ENCODE data around the gene NIPAL3. TPM values are rescaled to one million over a fixed set of nuclear protein-coding genes. Genes with fewer than 3 reads are reported as not detected.

NIPAL3 gene
- total and polyA plus RNA-seq, 9 donors: 4.4 to 22.3 (median 13.1) TPM

- Histone ChIP-seq H3K9me3 (no peaks in the 10 kb centered on the region), H3K4me1 (ENCODE audit: insufficient read depth) (no peaks in the 10 kb centered on the region), H3K4me3 (no peak overlapping the region), H3K36me3 (no peaks in the 10 kb centered on the region), H3K27ac (no peak overlapping the region), H3K27me3 (no peaks in the 10 kb centered on the region)
- DNase-seq: no peak
- intact Hi-C loops (cut with DNase I): loop anchor here in 2 of 4 donors (5.0 kb wide), 2 partner anchors 184 to 189 kb away; no protein-coding TSS in a partner anchor
- TF ChIP-seq EP300 (IDR thresholded peaks at IDR 0.05): no peak
- TF ChIP-seq POLR2A (IDR thresholded peaks at IDR 0.05): no peak
- no peak for TF ChIP-seq CTCF (IDR thresholded peaks at IDR 0.05)
- 82 to 92% (median 87%) methylated on average over 9 of the region's 9 CpGs for WGBS, 3 donors
Measured at GRCh38 chr1:24386241-24386640, 29.4 kb upstream of the NIPAL3 start.

DNA sequence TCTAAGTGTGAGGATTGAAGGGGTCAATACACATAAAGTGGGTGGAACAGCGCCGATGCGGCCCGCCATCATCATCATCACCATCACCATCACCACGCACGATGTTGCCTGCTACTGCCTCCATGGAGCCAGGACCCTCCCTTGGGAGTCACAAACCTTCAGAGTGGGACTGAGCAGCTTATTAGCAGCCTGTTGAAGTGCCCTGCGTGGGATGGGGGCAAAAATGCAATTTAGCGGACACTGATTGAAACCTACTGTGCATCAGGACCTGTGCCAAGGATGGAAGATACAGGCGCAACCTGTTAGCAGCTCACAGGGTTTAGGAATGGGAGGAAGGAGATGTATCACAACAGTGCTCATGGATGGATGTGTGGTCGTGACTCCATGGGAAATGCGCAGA is 28.7 kb upstream of the NIPAL3 start:
- H3K27me3 ChIP-seq: no peaks in the 10 kb centered on the region
- no peak for DNase-seq
- no peaks in the 10 kb centered on the region for H3K9me3 ChIP-seq
- no peak overlapping the region for H3K4me3 ChIP-seq
- intact Hi-C loops (cut with DNase I): loop anchor here in 2 of 4 donors (5.0 kb wide), 2 partner anchors 185 to 190 kb away; no protein-coding TSS in a partner anchor
- H3K27ac ChIP-seq: no peak overlapping the region
- TF ChIP-seq CTCF (IDR thresholded peaks at IDR 0.05) (no peak), EP300 (IDR thresholded peaks at IDR 0.05) (no peak)
- no peaks in the 10 kb centered on the region for H3K4me1 ChIP-seq (ENCODE audit: insufficient read depth)
- 90 to 95% (median 93%) methylated on average over 11 of the region's 11 CpGs for WGBS, 3 donors
- H3K36me3 ChIP-seq: no peaks in the 10 kb centered on the region

DNA sequence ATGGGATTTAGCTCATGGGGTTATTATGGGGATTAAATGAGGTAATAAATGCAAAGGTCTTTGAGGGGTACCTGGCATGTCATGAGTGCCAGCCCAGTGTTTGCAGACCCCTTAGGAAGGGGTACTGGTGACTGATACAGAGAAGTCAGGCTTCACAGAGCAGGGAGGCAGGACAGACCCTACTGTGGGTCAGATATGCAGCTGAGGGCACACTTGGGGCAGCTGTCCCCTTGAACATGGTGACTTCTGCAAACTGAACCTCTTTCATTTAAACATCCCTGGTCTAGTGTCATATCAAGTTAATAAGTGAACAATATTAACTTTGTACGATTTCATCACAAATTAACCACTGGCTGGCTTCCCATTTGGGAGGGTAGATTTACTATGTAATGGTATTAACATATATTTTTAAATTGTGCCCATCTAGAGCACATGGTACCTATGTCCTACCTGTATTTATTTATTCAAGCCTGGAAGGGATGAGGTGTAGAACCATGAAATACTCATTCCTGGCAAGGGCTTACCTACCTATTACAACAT is 27.9 kb upstream of the NIPAL3 start:
- no peaks in the 10 kb centered on the region for H3K36me3 ChIP-seq
- 80 to 90% (median 85%) methylated on average over 1 of the region's 1 CpG for WGBS, 3 donors
- H3K4me1 ChIP-seq (ENCODE audit: insufficient read depth): no peaks in the 10 kb centered on the region
- no peak for DNase-seq
- intact Hi-C loops (cut with DNase I): loop anchor here in 2 of 4 donors (5.0 kb wide), 2 partner anchors 185 to 190 kb away; no protein-coding TSS in a partner anchor
- no peak overlapping the region for H3K27ac ChIP-seq
- no peaks in the 10 kb centered on the region for H3K27me3 ChIP-seq
- H3K4me3 ChIP-seq: no peak overlapping the region
- no peaks in the 10 kb centered on the region for H3K9me3 ChIP-seq
- TF ChIP-seq EP300 (IDR thresholded peaks at IDR 0.05) (no peak), CTCF (IDR thresholded peaks at IDR 0.05) (no peak), POLR2A (IDR thresholded peaks at IDR 0.05) (no peak)

GRCh38 chr1:24388331-24388885 is 27.2 kb upstream of the NIPAL3 start:
- no peak for DNase-seq
- Histone ChIP-seq H3K4me1 (ENCODE audit: insufficient read depth) (no peaks in the 10 kb centered on the region), H3K36me3 (no peaks in the 10 kb centered on the region), H3K27ac (no peak overlapping the region), H3K4me3 (no peak overlapping the region), H3K9me3 (no peaks in the 10 kb centered on the region), H3K27me3 (no peaks in the 10 kb centered on the region)
- 86 to 91% (median 89%) methylated on average over 8 of the region's 8 CpGs for WGBS, 3 donors
- intact Hi-C loops (cut with DNase I): loop anchor here in 2 of 4 donors (5.0 kb wide), 2 partner anchors 186 to 191 kb away; no protein-coding TSS in a partner anchor
- TF ChIP-seq POLR2A (IDR thresholded peaks at IDR 0.05) (no peak), EP300 (IDR thresholded peaks at IDR 0.05) (no peak), CTCF (IDR thresholded peaks at IDR 0.05) (no peak)
